Stimulated activated CD4-positive, alpha-beta T cell treated with anti-CD3 and anti-CD28 coated beads, Interleukin-4, amount 100 ng/mL, for 4 hours (primary cell): Measurements from ENCODE around the gene LRRN4.

Experiments
- DNase-seq, 2 experiments: peaks; one replicate each; pipeline ENCODE4 v3.0.0-alpha.2; 2020

The LRRN4 gene

GRCh38 chr20:6053776-6054688, at the start of gene LRRN4:
TSS of gene LRRN4 (minus strand) at chr20:6054060. CDS start at chr20:6052799, 1,261 bp downstream.
- DNase-seq: no peak

GRCh38 chr20:6103301-6103700, 49.4 kb upstream of the LRRN4 start:
- no peak for DNase-seq

GRCh38 chr20:6101346-6101745, 47.5 kb upstream of the LRRN4 start:
- DNase-seq: no peak

GRCh38 chr20:6100246-6100645, 46.4 kb upstream of the LRRN4 start:
- DNase-seq: no peak

- DNase-seq: no peak
Observed at GRCh38 chr20:6099819-6100218, 46.0 kb upstream of the LRRN4 start.

GRCh38 chr20:6095409-6095808, 41.5 kb upstream of the LRRN4 start:
- DNase-seq: no peak

GRCh38 chr20:6094565-6094964, 40.7 kb upstream of the LRRN4 start:
- no peak for DNase-seq

GRCh38 chr20:6094063-6094462, 40.2 kb upstream of the LRRN4 start:
- DNase-seq: no peak

- DNase-seq: no peak
Observed at GRCh38 chr20:6091661-6092060, 37.8 kb upstream of the LRRN4 start.

GRCh38 chr20:6086868-6087267, 33.0 kb upstream of the LRRN4 start:
- no peak for DNase-seq

GRCh38 chr20:6083926-6084325, 30.1 kb upstream of the LRRN4 start:
- DNase-seq: no peak

- no peak for DNase-seq
Observed at GRCh38 chr20:6081236-6081635, 27.4 kb upstream of the LRRN4 start.

- DNase-seq: no peak
Observed at GRCh38 chr20:6079016-6079415, 25.2 kb upstream of the LRRN4 start.

- DNase-seq: no peak
Observed at GRCh38 chr20:6075428-6076219, 21.8 kb upstream of the LRRN4 start.

- no peak for DNase-seq
Observed at GRCh38 chr20:6074784-6075183, 20.9 kb upstream of the LRRN4 start.

GRCh38 chr20:6074145-6074561, 20.3 kb upstream of the LRRN4 start:
- no peak for DNase-seq

GRCh38 chr20:6070829-6071695, 17.2 kb upstream of the LRRN4 start:
- no peak for DNase-seq

- no peak for DNase-seq
Observed at GRCh38 chr20:6069669-6070068, 15.8 kb upstream of the LRRN4 start.

GRCh38 chr20:6067763-6068318, 14.0 kb upstream of the LRRN4 start:
- no peak for DNase-seq

- DNase-seq: no peak
Observed at GRCh38 chr20:6066582-6066981, 12.7 kb upstream of the LRRN4 start.

- DNase-seq: no peak
Observed at GRCh38 chr20:6061544-6061943, 7.7 kb upstream of the LRRN4 start.

GRCh38 chr20:6060213-6060612, 6.4 kb upstream of the LRRN4 start:
- DNase-seq: no peak
